ENCODE results near the gene SGK1.

DNA sequence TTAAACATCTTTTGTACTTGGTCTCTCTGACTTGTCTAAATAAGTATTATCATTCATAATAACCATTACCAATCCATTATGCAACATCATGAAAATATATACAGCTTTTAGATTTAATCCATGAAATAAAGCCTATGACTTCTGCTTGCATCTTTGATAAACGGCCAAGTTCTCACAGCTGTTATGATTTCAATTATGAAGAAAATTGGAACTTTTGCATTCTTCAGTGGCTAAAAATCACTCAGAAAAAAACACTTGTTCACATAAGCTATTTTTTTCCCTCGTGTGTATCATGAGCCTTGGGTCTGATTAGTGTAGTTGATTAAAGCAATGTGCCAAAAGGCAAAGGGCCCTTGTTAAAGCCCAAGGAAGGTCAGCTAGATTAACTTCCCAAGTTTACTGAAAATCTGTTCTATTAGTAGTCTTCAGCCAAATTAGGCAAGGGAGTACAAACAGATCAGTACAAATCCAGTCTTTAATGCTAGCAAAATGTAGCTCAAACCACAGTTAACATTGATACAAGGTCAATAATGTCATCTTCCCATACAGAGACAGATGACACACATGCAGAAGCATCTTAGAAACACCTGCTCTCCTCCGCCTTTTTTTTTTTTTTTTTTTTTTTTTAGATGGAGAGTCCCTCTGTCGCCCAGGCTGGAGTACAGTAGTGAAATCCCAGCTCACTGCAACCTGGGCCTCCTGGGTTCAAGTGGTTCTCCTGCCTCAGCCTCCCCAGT lies 69.9 kb downstream of the SGK1 start:
- TF ChIP-seq POLR2AphosphoS5 (IDR thresholded peaks at IDR 0.05; ENCODE audit: low read depth, low read length) = no peak
- TF ChIP-seq PAX5 (IDR thresholded peaks at IDR 0.05; ENCODE audit: insufficient read depth, low read length, severe bottlenecking) = no peak
- TF ChIP-seq TAF1 (IDR thresholded peaks at IDR 0.05; ENCODE audit: low read depth, low read length) = no peak
- TF ChIP-seq SPI1 (IDR thresholded peaks at IDR 0.05; ENCODE audit: low read depth, low read length) = no peak
- TF ChIP-seq POLR2A (IDR thresholded peaks at IDR 0.05; ENCODE audit: low read depth, low read length) = no peak
- no peak for TF ChIP-seq POU2F2 (IDR thresholded peaks at IDR 0.05; ENCODE audit: low read depth, low read length)
